ENCODE results near the gene BPIFB2. TPM values are rescaled to one million over a fixed set of nuclear protein-coding genes. Genes with fewer than 3 reads are reported as not detected.

The BPIFB2 gene
- polyA plus RNA-seq, 3 donors: not detected

- Histone ChIP-seq H2AFZ (ENCODE audit: insufficient read depth, low read depth, low read length, poor library complexity, severe bottlenecking) (no peak overlapping the region), H3K36me3 (replicated peaks in 1 of 2; ENCODE audit: control insufficient read depth in 1 of 2, insufficient read depth in 2 of 2, low read length in 2 of 2) (no peaks in the 10 kb centered on the region), H3K79me2 (ENCODE audit: insufficient read depth, low read length) (no peaks in the 10 kb centered on the region), H3K4me1 (ENCODE audit: control insufficient read depth in 1 of 2, insufficient read depth in 2 of 2, low read length in 2 of 2) (no peaks in the 10 kb centered on the region), H4K20me1 (ENCODE audit: insufficient read depth, low read length) (no peaks in the 10 kb centered on the region), H3K27me3 (ENCODE audit: control insufficient read depth in 2 of 2, insufficient read depth in 2 of 2, low read length in 2 of 2) (no peaks in the 10 kb centered on the region), H3K9me3 (replicated peaks in 1 of 2; ENCODE audit: control insufficient read depth in 1 of 2, insufficient read depth in 1 of 2, low read length in 2 of 2) (no peaks in the 10 kb centered on the region), H3K4me3 (replicated peaks in 1 of 3; ENCODE audit: low read depth in 2 of 3, low read length in 3 of 3) (no peak overlapping the region), H3K9ac (ENCODE audit: insufficient read depth, low read length, poor library complexity, severe bottlenecking) (no peak overlapping the region), H3K4me2 (replicated peaks; ENCODE audit: extremely low read depth, low read length, poor library complexity, severe bottlenecking) (no peak overlapping the region), H3K27ac (ENCODE audit: low read depth in 1 of 2, low read length in 2 of 2) (no peak overlapping the region)
- intact Hi-C loops (cut with micrococcal nuclease): no loop called here
- Mint-ChIP-seq H3K4me1 (peaks cover 5% of the 10 kb centered on the region), H3K9me3 (no peaks in the 10 kb centered on the region), H3K27ac (no peak overlapping the region), H3K36me3 (no peaks in the 10 kb centered on the region), H3K4me3 (no peak overlapping the region), H3K27me3 (ENCODE audit: low read depth in 3 of 3) (peaks cover 2 to 3% (median 2%) of the 10 kb centered on the region in 3 donors)
- TF ChIP-seq, protein P1, sequence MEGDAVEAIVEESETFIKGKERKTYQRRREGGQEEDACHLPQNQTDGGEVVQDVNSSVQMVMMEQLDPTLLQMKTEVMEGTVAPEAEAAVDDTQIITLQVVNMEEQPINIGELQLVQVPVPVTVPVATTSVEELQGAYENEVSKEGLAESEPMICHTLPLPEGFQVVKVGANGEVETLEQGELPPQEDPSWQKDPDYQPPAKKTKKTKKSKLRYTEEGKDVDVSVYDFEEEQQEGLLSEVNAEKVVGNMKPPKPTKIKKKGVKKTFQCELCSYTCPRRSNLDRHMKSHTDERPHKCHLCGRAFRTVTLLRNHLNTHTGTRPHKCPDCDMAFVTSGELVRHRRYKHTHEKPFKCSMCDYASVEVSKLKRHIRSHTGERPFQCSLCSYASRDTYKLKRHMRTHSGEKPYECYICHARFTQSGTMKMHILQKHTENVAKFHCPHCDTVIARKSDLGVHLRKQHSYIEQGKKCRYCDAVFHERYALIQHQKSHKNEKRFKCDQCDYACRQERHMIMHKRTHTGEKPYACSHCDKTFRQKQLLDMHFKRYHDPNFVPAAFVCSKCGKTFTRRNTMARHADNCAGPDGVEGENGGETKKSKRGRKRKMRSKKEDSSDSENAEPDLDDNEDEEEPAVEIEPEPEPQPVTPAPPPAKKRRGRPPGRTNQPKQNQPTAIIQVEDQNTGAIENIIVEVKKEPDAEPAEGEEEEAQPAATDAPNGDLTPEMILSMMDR (IDR thresholded peaks at IDR 0.05): no peak
- no peak for DNase-seq
- WGBS (ENCODE audit: insufficient coverage): 93% methylated on average over 5 of the region's 8 CpGs
These were observed 42.4 kb upstream of the BPIFB2 start for GRCh38 chr20:32965115-32965514.

GRCh38 chr20:32965581-32966373, 41.7 kb upstream of the BPIFB2 start:
- WGBS (ENCODE audit: insufficient coverage): 72% methylated on average over 3 of the region's 12 CpGs

More at GRCh38 chr20:32965581-32966373, 41.7 kb upstream of the BPIFB2 start:
- Histone ChIP-seq H3K36me3 (replicated peaks in 1 of 2; ENCODE audit: control insufficient read depth in 1 of 2, insufficient read depth in 2 of 2, low read length in 2 of 2) (no peaks in the 10 kb centered on the region), H3K27me3 (ENCODE audit: control insufficient read depth in 2 of 2, insufficient read depth in 2 of 2, low read length in 2 of 2) (no peaks in the 10 kb centered on the region), H3K9me3 (replicated peaks in 1 of 2; ENCODE audit: control insufficient read depth in 1 of 2, insufficient read depth in 1 of 2, low read length in 2 of 2) (no peaks in the 10 kb centered on the region), H3K9ac (ENCODE audit: insufficient read depth, low read length, poor library complexity, severe bottlenecking) (no peak overlapping the region), H3K4me1 (ENCODE audit: control insufficient read depth in 1 of 2, insufficient read depth in 2 of 2, low read length in 2 of 2) (no peaks in the 10 kb centered on the region), H3K4me3 (replicated peaks in 1 of 3; ENCODE audit: low read depth in 2 of 3, low read length in 3 of 3) (no peak overlapping the region), H3K4me2 (replicated peaks; ENCODE audit: extremely low read depth, low read length, poor library complexity, severe bottlenecking) (no peak overlapping the region), H2AFZ (ENCODE audit: insufficient read depth, low read depth, low read length, poor library complexity, severe bottlenecking) (no peak overlapping the region), H4K20me1 (ENCODE audit: insufficient read depth, low read length) (no peaks in the 10 kb centered on the region), H3K79me2 (ENCODE audit: insufficient read depth, low read length) (no peaks in the 10 kb centered on the region), H3K27ac (ENCODE audit: low read depth in 1 of 2, low read length in 2 of 2) (no peak overlapping the region)
- intact Hi-C loops (cut with micrococcal nuclease): no loop called here
- H3K4me3 Mint-ChIP-seq: no peak overlapping the region
- TF ChIP-seq, protein P1 (IDR thresholded peaks at IDR 0.05): no peak
- peak in 1 of 3 donors; percentile 1 for DNase-seq
- peaks cover 5% of the 10 kb centered on the region for H3K4me1 Mint-ChIP-seq
- no peak overlapping the region for H3K27ac Mint-ChIP-seq
- H3K9me3 Mint-ChIP-seq: no peaks in the 10 kb centered on the region
- peaks cover 2 to 3% (median 2%) of the 10 kb centered on the region in 3 donors for H3K27me3 Mint-ChIP-seq (ENCODE audit: low read depth in 3 of 3)
- H3K36me3 Mint-ChIP-seq: no peaks in the 10 kb centered on the region

Data from CD14-positive monocyte (primary cell).